Measurements from ENCODE around the gene CFAP77. TPM values are rescaled to one million over a fixed set of nuclear protein-coding genes. Genes with fewer than 3 reads are reported as not detected.
"Not testable (repeated sequence)": the region's sequence is repeated elsewhere in the genome, so short reads cannot be mapped to it uniquely, and the experiment has no call there.

Gene CFAP77
- polyA plus RNA-seq, 1 experiment, result not detected

DNA sequence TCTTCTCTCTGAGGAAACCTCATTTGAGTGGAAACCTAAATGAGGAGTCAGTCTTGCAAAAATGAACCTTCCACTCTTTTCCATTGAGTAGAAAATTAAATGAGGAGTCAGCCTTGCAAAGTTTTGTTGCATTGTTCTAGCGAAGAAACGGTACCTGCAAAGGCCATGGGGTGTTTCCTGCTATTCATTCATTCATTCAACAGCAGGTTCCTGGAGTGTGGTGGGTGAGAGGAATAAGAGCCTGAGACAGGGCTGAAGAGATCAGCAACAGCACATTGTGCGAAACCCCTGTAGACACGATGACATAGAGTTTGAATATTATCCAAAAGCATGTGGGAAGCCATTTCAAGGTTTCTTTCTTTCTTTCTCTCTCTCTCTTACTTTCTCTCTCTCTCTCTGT, 40.6 kb upstream of the CFAP77 start:
- no peaks in the 10 kb centered on the region for H3K27me3 ChIP-seq (ENCODE audit: control insufficient read depth, insufficient read depth, low read length)
- H3K36me3 ChIP-seq (ENCODE audit: control insufficient read depth, insufficient read depth, low read length), result no peaks in the 10 kb centered on the region
- ChIA-PET POLR2A (no interaction called here), CTCF (no interaction called here)
- DNase-seq (ENCODE audit: low read depth), result no peak
- no peak overlapping the region for H3K4me3 ChIP-seq (ENCODE audit: low read depth, low read length)
- TF ChIP-seq, protein P1, sequence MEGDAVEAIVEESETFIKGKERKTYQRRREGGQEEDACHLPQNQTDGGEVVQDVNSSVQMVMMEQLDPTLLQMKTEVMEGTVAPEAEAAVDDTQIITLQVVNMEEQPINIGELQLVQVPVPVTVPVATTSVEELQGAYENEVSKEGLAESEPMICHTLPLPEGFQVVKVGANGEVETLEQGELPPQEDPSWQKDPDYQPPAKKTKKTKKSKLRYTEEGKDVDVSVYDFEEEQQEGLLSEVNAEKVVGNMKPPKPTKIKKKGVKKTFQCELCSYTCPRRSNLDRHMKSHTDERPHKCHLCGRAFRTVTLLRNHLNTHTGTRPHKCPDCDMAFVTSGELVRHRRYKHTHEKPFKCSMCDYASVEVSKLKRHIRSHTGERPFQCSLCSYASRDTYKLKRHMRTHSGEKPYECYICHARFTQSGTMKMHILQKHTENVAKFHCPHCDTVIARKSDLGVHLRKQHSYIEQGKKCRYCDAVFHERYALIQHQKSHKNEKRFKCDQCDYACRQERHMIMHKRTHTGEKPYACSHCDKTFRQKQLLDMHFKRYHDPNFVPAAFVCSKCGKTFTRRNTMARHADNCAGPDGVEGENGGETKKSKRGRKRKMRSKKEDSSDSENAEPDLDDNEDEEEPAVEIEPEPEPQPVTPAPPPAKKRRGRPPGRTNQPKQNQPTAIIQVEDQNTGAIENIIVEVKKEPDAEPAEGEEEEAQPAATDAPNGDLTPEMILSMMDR (IDR thresholded peaks at IDR 0.05; ENCODE audit: insufficient read depth, low read depth, low read length), result no peak

GRCh38 chr9:132370592-132370991, 39.4 kb upstream of the CFAP77 start:
- POLR2A ChIA-PET, result no interaction called here
- H3K4me3 ChIP-seq (ENCODE audit: low read depth, low read length), result no peak overlapping the region
- TF ChIP-seq, protein P1 (IDR thresholded peaks at IDR 0.05; ENCODE audit: insufficient read depth, low read depth, low read length), result no peak
- H3K36me3 ChIP-seq (ENCODE audit: control insufficient read depth, insufficient read depth, low read length), result no peaks in the 10 kb centered on the region
- DNase-seq (ENCODE audit: low read depth), result no peak
- CTCF ChIA-PET, result no interaction called here
- H3K27me3 ChIP-seq (ENCODE audit: control insufficient read depth, insufficient read depth, low read length), result no peaks in the 10 kb centered on the region

DNA sequence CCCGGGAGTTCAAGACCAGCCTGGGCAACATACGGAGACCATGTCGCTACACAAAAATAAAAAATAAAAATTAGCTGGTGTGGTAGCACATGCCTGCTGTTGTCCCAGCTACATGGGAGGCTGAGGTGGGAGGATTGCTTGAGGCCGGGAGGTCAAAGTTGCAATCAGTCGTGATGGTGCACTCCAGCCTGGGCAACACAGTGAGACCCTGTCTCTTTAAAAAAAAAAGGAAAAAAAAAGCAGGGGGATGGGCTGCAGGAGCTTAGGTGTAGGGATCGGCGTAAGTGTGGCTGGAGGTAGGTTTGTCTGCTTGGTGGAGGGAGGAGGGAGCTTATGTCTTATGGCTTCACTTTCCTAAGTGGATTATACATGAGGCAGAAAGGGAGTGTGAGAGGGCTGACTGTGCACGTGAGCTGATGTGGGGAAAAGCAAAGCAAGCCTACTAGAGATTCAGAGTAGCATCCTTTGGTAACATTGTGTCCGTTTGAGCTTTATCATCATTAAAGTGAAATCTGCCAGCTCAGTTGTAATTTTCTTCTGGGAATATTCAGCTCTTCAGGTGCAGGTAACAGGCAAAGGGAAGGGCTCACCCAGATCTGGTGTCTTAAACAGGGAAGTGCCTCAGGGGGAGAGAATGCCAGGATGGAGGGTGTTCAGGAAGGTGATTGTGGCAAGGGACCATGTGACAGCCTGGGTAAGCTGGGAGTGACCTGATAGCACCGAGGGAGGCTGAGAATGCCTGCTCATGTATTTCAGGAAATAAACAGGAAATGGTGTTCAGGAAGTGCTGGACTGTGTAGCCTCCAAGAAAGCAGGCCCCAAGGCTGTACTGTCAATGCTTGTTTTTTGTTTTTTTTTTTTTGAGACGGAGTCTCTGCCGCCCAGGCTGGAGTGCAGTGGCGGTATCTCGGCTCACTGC, 37.6 kb upstream of the CFAP77 start:
- H3K36me3 ChIP-seq (ENCODE audit: control insufficient read depth, insufficient read depth, low read length), result peaks cover 7% of the 10 kb centered on the region
- CTCF ChIA-PET, result interaction anchor here (0.6 kb wide), 1 partner anchor 521 kb away, joined by 3 read pairs; no protein-coding TSS in a partner anchor
- no peak overlapping the region for H3K4me3 ChIP-seq (ENCODE audit: low read depth, low read length)
- no peaks in the 10 kb centered on the region for H3K27me3 ChIP-seq (ENCODE audit: control insufficient read depth, insufficient read depth, low read length)
- POLR2A ChIA-PET, result interaction anchor here (0.6 kb wide), 1 partner anchor 10 kb away, joined by 3 read pairs; no protein-coding TSS in a partner anchor
- TF ChIP-seq, protein P1 (IDR thresholded peaks at IDR 0.05; ENCODE audit: insufficient read depth, low read depth, low read length), result no peak
- DNase-seq (ENCODE audit: low read depth), result no peak

- CTCF ChIA-PET, result not testable (repeated sequence)
Measured at GRCh38 chr9:132377769-132378168, 32.2 kb upstream of the CFAP77 start.

GRCh38 chr9:132378416-132378815, 31.6 kb upstream of the CFAP77 start:
- H3K4me3 ChIP-seq (ENCODE audit: low read depth, low read length); POLR2A ChIA-PET; DNase-seq (ENCODE audit: low read depth); CTCF ChIA-PET; H3K27me3 ChIP-seq (ENCODE audit: control insufficient read depth, insufficient read depth, low read length): not testable (repeated sequence)
- peaks cover 20% of the 10 kb centered on the region for H3K36me3 ChIP-seq (ENCODE audit: control insufficient read depth, insufficient read depth, low read length)

More at GRCh38 chr9:132377769-132378168, 32.2 kb upstream of the CFAP77 start:
- DNase-seq (ENCODE audit: low read depth); H3K27me3 ChIP-seq (ENCODE audit: control insufficient read depth, insufficient read depth, low read length); POLR2A ChIA-PET; H3K4me3 ChIP-seq (ENCODE audit: low read depth, low read length): not testable (repeated sequence)
- peaks cover 20% of the 10 kb centered on the region for H3K36me3 ChIP-seq (ENCODE audit: control insufficient read depth, insufficient read depth, low read length)

DNA sequence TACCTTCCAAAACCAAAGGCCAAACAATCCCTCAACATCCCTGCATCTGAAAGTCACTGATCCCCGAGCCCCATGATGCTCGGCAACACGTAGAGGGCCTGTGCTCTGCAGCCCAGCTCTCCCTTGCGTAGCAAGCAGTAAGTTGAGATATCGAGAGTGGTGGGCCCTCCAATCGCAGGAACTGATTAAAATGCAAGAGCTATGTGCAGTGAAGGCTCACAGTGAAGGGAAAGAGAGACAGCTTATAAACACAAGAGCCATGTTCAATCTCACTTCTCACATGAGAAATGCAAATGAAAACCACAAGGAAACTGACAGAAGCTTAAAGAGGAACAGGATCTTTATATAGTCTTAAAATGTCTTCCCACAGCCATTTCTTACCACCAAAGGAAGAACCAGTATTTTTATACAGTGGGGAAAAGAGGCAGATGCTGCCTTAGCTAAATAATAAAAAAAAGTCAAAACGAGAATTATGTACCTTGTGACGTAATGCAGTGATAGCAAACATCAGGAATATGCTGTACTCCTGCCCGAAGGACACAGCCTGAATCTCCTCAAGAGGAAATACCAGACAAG, 28.0 kb upstream of the CFAP77 start:
- Histone ChIP-seq H3K27me3 (ENCODE audit: control insufficient read depth, insufficient read depth, low read length) (no peaks in the 10 kb centered on the region), H3K4me3 (ENCODE audit: low read depth, low read length) (no peak overlapping the region), H3K36me3 (ENCODE audit: control insufficient read depth, insufficient read depth, low read length) (peaks cover 22% of the 10 kb centered on the region)
- ChIA-PET CTCF (no interaction called here), POLR2A (no interaction called here)
- TF ChIP-seq, protein P1 (IDR thresholded peaks at IDR 0.05; ENCODE audit: insufficient read depth, low read depth, low read length), result no peak
- no peak for DNase-seq (ENCODE audit: low read depth)

Measured in BJ (cell line).